GM18520 (cell line): ENCODE data around the gene NMNAT2.
"Not testable (repeated sequence)": the region's sequence is repeated elsewhere in the genome, so short reads cannot be mapped to it uniquely, and the experiment has no call there.

Source experiments
- ATAC-seq: cut with Tn5 transposase; IDR thresholded peaks from one replicate; pipeline ENCODE4 v1.9.1; 2021; ENCODE audit not compliant: unreplicated experiment

Gene NMNAT2

DNA sequence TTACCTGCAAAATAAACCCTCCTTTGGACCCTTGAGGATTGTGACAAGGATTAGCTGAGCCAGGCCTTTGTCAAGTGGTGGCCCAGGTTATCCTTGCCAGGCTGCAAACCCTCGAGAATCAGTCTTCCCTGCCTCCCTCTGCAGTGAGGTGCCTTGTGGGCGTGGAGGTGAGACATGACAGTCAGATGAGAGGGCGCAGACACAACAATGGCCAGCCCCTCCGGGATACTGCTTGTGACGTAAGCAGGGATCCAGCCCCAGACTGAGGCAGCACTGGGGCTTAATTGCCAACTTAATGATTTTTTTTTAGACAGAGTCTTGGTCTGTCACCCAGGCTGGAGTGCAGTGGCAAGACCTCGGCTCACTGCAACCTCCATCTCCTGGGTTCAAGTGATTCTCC lies 127.6 kb downstream of the NMNAT2 start:
- no peak for ATAC-seq

GRCh38 chr1:183289051-183289496 lies 129.1 kb downstream of the NMNAT2 start:
- ATAC-seq: no peak

- ATAC-seq: no peak
These were observed 129.6 kb downstream of the NMNAT2 start for GRCh38 chr1:183288583-183288982.

DNA sequence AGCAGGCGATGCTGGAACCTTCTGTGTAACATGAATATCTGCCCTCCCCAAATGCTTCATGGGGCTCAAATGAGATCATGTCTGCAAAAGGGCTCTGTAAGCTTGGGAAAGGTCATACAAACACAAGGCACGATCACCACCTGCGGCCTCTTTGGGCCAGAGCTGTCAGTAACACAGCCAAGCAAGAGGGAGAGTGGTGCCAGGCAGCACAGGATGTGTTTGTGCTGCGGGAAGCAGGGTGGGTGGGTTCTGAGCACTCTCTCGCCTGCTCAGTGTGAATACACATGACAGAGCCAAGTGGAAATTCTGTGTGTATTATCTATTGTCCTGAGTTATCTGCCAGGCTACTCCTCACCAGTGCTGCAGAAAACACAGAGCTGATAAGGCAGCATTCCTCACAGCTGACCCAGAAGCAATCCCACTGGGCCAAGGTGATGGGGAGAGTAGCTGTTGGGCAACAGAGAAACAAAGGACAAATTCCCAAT lies 130.9 kb downstream of the NMNAT2 start:
- no peak for ATAC-seq

- no peak for ATAC-seq
These were observed 132.4 kb downstream of the NMNAT2 start for GRCh38 chr1:183285746-183286145.

DNA sequence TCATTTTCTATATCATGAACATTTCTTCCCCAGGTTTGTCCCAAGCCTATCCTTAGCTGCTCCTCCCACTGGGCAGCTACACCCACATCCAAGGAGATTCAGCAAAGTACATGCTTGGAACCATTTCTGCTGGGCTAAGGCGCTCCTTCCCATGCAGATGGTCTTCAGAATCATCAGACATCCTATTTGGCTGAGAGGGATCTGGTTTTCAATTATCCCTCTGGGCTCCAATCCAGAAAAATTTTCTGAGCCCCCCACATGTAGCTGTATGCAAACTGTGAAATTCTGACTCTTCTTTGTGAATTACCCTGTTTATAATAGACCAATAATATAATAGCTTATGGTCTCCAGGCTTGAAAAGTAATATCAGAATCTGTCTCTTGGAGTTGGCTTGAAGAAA lies 132.9 kb downstream of the NMNAT2 start:
- ATAC-seq: no peak

GRCh38 chr1:183284086-183284485 lies 134.1 kb downstream of the NMNAT2 start:
- ATAC-seq: no peak

DNA sequence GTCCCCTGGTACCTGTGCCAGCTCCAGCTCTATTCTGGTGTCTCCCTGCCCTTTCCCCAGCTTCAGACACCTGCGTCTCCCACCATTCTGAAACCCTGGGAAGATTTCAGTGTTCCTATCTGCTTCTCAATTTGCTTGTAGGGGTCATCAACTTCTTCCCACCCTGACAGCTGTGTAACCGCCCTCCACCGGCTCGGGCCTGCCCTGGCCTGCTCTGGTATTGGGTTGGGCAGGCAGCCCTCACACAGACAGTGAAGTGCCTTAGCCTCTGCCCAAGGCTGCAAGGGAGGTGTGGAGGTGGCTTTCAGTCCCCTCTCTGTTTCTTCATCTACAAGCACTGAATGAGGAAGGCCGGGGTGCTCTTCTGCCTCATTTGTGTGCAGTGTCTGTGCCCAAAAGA lies 134.9 kb downstream of the NMNAT2 start:
- no peak for ATAC-seq

GRCh38 chr1:183282101-183282855 lies 135.9 kb downstream of the NMNAT2 start:
- ATAC-seq: no peak

- peak; percentile 48 for ATAC-seq
These were observed 136.6 kb downstream of the NMNAT2 start for GRCh38 chr1:183281553-183282091.

- no peak for ATAC-seq
These were observed 137.1 kb downstream of the NMNAT2 start for GRCh38 chr1:183281039-183281438.

DNA sequence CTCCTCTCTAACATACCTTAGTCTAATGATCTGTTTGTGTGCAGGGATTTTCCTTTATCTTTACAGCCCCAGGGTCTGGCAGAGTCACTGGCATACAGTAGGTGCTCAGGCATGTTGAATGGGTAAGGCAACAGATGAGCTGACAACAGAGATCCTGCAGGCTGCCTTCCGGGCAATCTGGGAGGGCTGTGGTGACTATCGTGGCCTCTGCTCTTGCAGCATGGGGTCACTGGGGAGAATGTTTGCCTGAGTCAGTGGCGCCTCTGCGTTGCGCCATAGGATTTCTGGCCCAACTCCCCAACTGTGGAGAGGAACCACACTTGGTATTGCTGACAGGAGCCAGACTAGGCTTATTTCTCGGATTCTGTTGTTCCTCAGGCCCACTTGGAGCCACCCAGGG lies 138.3 kb downstream of the NMNAT2 start:
- no peak for ATAC-seq

GRCh38 chr1:183278739-183279591 lies 139.2 kb downstream of the NMNAT2 start:
- ATAC-seq: no peak

GRCh38 chr1:183277821-183278738 lies 140.1 kb downstream of the NMNAT2 start:
- no peak for ATAC-seq

DNA sequence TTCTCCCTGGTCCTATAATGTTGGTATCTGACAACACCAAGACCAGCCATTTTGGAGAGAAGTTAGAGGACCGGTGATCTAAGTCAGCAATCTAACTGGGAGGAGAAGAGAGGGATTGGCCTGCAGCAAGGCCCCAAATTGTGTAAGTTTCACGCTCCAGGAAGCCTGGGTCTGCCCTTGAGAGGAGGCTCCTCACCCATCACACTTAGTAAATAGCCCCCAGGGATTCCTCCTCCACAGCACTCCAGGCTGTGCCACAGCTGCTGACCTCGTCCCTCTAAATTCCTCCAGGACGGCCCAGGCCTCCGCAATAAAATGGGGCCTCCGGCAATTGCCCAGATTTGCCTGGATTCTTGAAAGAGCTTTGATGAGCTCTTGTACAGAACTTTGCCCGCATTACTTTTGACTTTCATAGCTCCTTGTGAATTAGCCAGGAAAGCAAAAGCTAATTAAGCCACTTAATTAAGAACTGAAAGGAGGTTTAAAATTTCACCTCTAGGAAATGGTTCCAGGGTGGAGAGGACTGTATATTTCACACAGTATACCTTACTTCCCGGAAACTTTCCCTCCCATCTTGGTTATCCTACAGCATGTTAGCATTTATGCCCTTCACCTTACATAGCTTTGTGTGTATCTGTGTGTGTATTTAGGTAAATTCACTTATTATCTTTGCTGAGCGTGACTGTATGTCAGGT lies 141.6 kb downstream of the NMNAT2 start:
- ATAC-seq: no peak

DNA sequence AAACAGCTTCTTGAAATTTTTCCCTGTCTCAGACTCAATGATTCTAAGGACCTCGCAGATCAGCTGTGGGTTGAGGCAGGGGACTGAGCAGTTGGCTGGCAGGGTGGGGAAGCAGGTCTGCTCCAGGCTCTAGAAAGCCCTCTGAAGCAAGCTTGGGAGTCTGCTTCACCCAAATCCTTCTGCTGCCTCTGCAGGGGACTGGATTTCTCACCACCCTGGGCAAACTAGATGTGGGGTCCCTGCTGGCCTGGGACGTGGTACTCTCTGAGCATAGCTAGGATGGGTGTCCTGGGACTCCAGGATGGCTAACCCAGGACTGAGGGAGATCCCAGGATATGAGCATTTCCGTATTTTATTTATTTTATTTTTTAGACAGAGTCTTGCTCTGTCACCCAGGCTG lies 142.9 kb downstream of the NMNAT2 start:
- ATAC-seq: no peak

- ATAC-seq: no peak
These were observed 143.3 kb downstream of the NMNAT2 start for GRCh38 chr1:183274836-183275235.

DNA sequence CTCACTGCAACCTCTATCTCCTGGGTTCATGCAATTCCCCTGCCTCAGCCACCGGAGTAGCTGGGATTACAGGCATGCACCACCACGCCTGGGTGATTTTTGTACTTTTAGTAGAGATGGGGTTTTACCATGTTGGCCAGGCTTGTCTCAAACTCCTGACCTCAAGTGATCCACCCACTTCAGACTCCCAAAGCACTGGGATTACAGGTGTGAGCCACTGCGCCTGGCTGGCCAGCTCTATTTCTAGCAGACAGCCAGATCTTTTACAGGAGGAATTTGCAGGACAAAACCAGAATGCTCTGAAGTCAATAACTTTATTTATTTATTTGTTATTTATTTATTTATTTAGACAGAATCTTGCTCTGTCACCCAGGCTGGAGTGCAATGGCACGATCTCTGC lies 144.2 kb downstream of the NMNAT2 start:
- not testable (repeated sequence) for ATAC-seq

GRCh38 chr1:183273300-183273699 lies 144.9 kb downstream of the NMNAT2 start:
- no peak for ATAC-seq

DNA sequence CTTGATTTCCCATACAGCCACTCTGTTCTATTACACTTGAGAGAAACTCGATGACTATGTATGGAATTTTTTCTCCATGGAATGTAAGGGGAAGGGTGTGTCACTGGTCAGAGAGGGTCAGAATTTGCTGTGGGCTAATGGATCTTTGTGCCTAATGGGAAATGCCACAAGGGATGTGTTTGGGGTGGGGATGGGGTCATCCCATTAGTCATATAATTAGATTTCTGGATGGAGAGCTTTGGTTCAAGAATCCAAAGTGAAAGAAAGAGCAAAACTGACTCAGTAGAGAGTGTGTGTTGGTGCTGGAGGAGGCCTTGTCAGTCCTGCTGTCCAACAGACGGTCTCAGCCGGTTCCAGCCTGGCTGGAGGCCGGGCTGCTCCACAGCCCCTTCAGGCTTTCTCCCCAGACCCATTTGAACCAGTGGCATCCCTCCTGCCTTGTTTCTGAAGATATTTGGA lies 145.8 kb downstream of the NMNAT2 start:
- no peak for ATAC-seq
